HepG2 (cell line): ENCODE measurements around the gene NLE1. TPM values are rescaled to one million over a fixed set of nuclear protein-coding genes. Genes with fewer than 3 reads are reported as not detected.

ENCODE experiments used
- ATF7 ChIP-seq, 2 experiments: fragments of 450-650 bp in 1 of 2; sonication (generic) in 1 of 2; formaldehyde crosslinking in 1 of 2; IDR thresholded peaks; 2 replicates each; pipeline versions ENCODE4 v1.4.0 to v1.6.1; 2016 to 2020; ENCODE audit warnings: antibody characterized with exemption in 1 of 2, mild to moderate bottlenecking in 1 of 2, missing genetic modification reagents in 1 of 2
- BORCS8-MEF2B ChIP-seq: sonication (generic); formaldehyde crosslinking; IDR thresholded peaks from 2 replicates; pipeline ENCODE4 v1.8.0; 2022; ENCODE audit warnings: mild to moderate bottlenecking, missing genetic modification reagents
- BRCA1 ChIP-seq: sonication (generic); formaldehyde crosslinking; IDR thresholded peaks from 2 replicates; pipeline ENCODE4 v1.4.0; 2020; ENCODE audit warnings: missing genetic modification reagents
- CENPT ChIP-seq: sonication (generic); formaldehyde crosslinking; IDR thresholded peaks from 2 replicates; pipeline ENCODE4 v1.8.0; 2022; ENCODE audit warnings: low read depth, mild to moderate bottlenecking, moderate library complexity, missing genetic modification reagents
- MEF2D ChIP-seq: sonication (generic); formaldehyde crosslinking; IDR thresholded peaks from 2 replicates; pipeline ENCODE4 v1.5.1; 2020; ENCODE audit warnings: mild to moderate bottlenecking, missing genetic modification reagents
- NONO ChIP-seq, 2 experiments: fragments of 450-650 bp in 1 of 2; sonication (generic) in 1 of 2; formaldehyde crosslinking in 1 of 2; IDR thresholded peaks in 1 of 2; conservative IDR thresholded peaks in 1 of 2; 2 replicates each; pipeline versions ENCODE4 v1.6.1 to v1.8.0; 2017 to 2022; ENCODE audit warnings: mild to moderate bottlenecking in 1 of 2, missing genetic modification reagents in 1 of 2, moderate library complexity in 1 of 2
- PLRG1 ChIP-seq: fragments of 450-650 bp; conservative IDR thresholded peaks from 2 replicates; pipeline ENCODE4 v1.6.1; 2016
- POLR2G ChIP-seq: fragments of 200-400 bp; formaldehyde crosslinking; IDR thresholded peaks from 2 replicates; pipeline ENCODE4 v1.6.1; 2018; ENCODE audit warnings: mild to moderate bottlenecking, low read depth, low read length, moderate library complexity
- SMARCC2 ChIP-seq: fragments of 450-650 bp; IDR thresholded peaks from 2 replicates; pipeline ENCODE4 v1.6.1; 2017; ENCODE audit warnings: antibody characterized with exemption, mild to moderate bottlenecking
- STAT5B ChIP-seq: sonication (generic); formaldehyde crosslinking; IDR thresholded peaks from 2 replicates; pipeline ENCODE4 v1.4.0; 2020; ENCODE audit warnings: missing genetic modification reagents
- TBL1XR1 ChIP-seq: fragments of 150-350 bp; IDR thresholded peaks from 2 replicates; pipeline ENCODE4 v1.6.1; 2014; ENCODE audit warnings: borderline replicate concordance, low read length; ENCODE audit not compliant: partially characterized antibody
- U2AF2 ChIP-seq: fragments of 200-400 bp; formaldehyde crosslinking; IDR thresholded peaks from 2 replicates; pipeline ENCODE4 v1.6.1; 2017; ENCODE audit warnings: low read depth, mild to moderate bottlenecking, low read length
- YEATS2 ChIP-seq: sonication (generic); formaldehyde crosslinking; IDR thresholded peaks from 2 replicates; pipeline ENCODE4 v1.4.0; 2020; ENCODE audit warnings: missing genetic modification reagents, borderline replicate concordance
- YEATS4 ChIP-seq: sonication (generic); formaldehyde crosslinking; IDR thresholded peaks from 2 replicates; pipeline ENCODE4 v1.4.0; 2020; ENCODE audit warnings: missing genetic modification reagents, borderline replicate concordance
- ZBTB8A ChIP-seq: sonication (generic); formaldehyde crosslinking; IDR thresholded peaks from 2 replicates; pipeline ENCODE4 v1.4.0; 2020; ENCODE audit warnings: mild to moderate bottlenecking, low read depth, missing genetic modification reagents, borderline replicate concordance
- ZNF160 ChIP-seq: sonication (generic); formaldehyde crosslinking; IDR thresholded peaks from 2 replicates; pipeline ENCODE4 v1.8.0; 2022; ENCODE audit warnings: mild to moderate bottlenecking, inconsistent platforms, missing genetic modification reagents
- ZNF207 ChIP-seq: fragments of 450-650 bp; IDR thresholded peaks from 2 replicates; pipeline ENCODE4 v1.6.1; 2016; ENCODE audit warnings: antibody characterized with exemption, borderline replicate concordance
- ZNF253 ChIP-seq: sonication (generic); formaldehyde crosslinking; IDR thresholded peaks from 2 replicates; pipeline ENCODE4 v1.8.0; 2022; ENCODE audit warnings: mild to moderate bottlenecking, missing genetic modification reagents, borderline replicate concordance
- ZNF446 ChIP-seq: sonication (generic); formaldehyde crosslinking; IDR thresholded peaks from 2 replicates; pipeline ENCODE4 v1.5.0; 2020; ENCODE audit warnings: mild to moderate bottlenecking, missing genetic modification reagents
- ZNF501 ChIP-seq: sonication (generic); formaldehyde crosslinking; IDR thresholded peaks from 2 replicates; pipeline ENCODE4 v1.5.1; 2020; ENCODE audit warnings: mild to moderate bottlenecking, moderate library complexity, missing genetic modification reagents
- ZNF530 ChIP-seq: sonication (generic); formaldehyde crosslinking; IDR thresholded peaks from 2 replicates; pipeline ENCODE4 v1.5.0; 2020; ENCODE audit warnings: low read depth, mild to moderate bottlenecking, missing genetic modification reagents
- ZNF839 ChIP-seq: sonication (generic); formaldehyde crosslinking; IDR thresholded peaks from 2 replicates; pipeline ENCODE4 v1.4.0; 2020; ENCODE audit warnings: missing genetic modification reagents, mild to moderate bottlenecking, borderline replicate concordance
- polyA plus RNA-seq, 8 experiments: library from polyadenylated mRNA; depleted of rRNA in 3 of 8; stranded (reverse) in 7 of 8; unstranded in 1 of 8; fragments of >200 nt; fragmentation: Illumina TruSeq in 4 of 8; extraction: Trizol in 4 of 8; gene quantifications; 2 replicates each; pipeline versions ENCODE4 v1.2.1 to v1.2.3, GENCODE V29; 2011 to 2016; ENCODE audit warnings: low read depth in 4 of 8, missing spikeins in 1 of 8, mixed read lengths in 1 of 8; ENCODE audit not compliant: insufficient read depth in 1 of 8
- total RNA-seq, 5 experiments: library from RNA; depleted of rRNA; stranded (reverse); fragments of >200 nt; fragmentation: Illumina TruSeq; extraction: Trizol; gene quantifications; 2 replicates each; pipeline ENCODE4 v1.2.3, GENCODE V29; 2016; ENCODE audit warnings: low read depth in 1 of 5
- TF ChIP-seq, protein P1 (sequence below): fragments of 450-650 bp; IDR thresholded peaks from 2 replicates; pipeline ENCODE4 v1.6.1; 2016
- TF ChIP-seq, protein P2 (sequence below): sonication (generic); formaldehyde crosslinking; IDR thresholded peaks from 2 replicates; pipeline ENCODE4 v1.5.0; 2020; ENCODE audit warnings: missing genetic modification reagents
- TF ChIP-seq, protein P3 (sequence below): sonication (generic); formaldehyde crosslinking; IDR thresholded peaks from 2 replicates; pipeline ENCODE4 v1.8.0; 2022; ENCODE audit warnings: mild to moderate bottlenecking, missing genetic modification reagents, moderate library complexity
- TF ChIP-seq, protein P4 (sequence below): sonication (generic); IDR thresholded peaks from 2 replicates; pipeline ENCODE4 v1.6.1; 2016; ENCODE audit warnings: low read depth, borderline replicate concordance

The NLE1 gene
- total and polyA plus RNA-seq, 2 of the 13 experiments (the other 11 are each of a cell fraction or from before 2014, with no cell fraction given), result 20.3 to 34.5 TPM

DNA sequence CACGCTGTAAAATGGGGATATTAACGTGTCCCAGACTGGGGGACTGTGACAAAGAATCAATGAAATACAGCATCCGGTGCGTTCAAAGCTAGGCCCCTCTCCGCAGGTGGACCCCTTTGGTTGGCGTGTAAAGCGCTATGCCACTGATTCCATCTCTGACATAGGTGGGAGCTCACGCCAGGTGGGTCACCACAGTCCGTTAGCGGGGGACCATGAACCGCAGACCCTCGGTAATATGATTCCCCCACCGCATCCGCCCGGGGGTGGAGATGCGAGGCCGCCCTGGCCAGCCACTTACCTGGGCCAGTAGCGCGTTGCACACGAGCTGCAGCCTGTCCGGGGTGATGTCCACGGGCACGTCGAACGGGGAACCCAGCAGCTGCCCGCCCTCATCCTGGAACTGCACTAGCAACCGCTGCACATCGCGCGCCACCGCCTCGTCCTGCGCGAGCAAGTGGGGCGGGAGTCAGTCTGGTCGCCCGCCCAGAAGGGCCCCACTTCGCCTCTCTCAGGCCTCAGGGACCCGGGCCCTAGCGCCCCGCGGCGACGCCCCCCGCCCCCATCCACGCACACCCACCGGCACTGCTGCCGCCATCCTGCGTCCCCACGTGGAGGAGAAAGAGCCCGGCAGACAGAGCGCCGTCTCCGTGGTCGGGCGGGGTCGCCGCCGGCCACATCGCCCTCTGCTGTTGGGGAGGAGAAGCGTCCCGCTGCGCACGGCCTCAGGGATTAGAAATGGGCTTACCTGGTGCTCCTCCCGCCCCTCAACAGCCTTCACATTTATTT, at the start of gene NLE1 (continued):
- TF ChIP-seq NONO (IDR thresholded peaks at IDR 0.05), result no peak
- TF ChIP-seq NONO (CRISPR knock-in tag; conservative IDR thresholded peaks at IDR 0.05), result peak; percentile 91
- TF ChIP-seq, protein P1, sequence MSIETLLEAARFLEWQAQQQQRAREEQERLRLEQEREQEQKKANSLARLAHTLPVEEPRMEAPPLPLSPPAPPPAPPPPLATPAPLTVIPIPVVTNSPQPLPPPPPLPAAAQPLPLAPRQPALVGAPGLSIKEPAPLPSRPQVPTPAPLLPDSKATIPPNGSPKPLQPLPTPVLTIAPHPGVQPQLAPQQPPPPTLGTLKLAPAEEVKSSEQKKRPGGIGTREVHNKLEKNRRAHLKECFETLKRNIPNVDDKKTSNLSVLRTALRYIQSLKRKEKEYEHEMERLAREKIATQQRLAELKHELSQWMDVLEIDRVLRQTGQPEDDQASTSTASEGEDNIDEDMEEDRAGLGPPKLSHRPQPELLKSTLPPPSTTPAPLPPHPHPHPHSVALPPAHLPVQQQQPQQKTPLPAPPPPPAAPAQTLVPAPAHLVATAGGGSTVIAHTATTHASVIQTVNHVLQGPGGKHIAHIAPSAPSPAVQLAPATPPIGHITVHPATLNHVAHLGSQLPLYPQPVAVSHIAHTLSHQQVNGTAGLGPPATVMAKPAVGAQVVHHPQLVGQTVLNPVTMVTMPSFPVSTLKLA, result peak; percentile 77
- TF ChIP-seq TBL1XR1, result peak; percentile 62
- peak; percentile 85; the same call in 1 of the 2 replicates for TF ChIP-seq POLR2G
- no peak for TF ChIP-seq CENPT (CRISPR knock-in tag)
- TF ChIP-seq SMARCC2, result no peak
- TF ChIP-seq ZNF253 (CRISPR knock-in tag), result peak; percentile 65; the same call in 1 of the 2 replicates
- TF ChIP-seq ATF7 (IDR thresholded peaks at IDR 0.05), result no peak
- 0 out of 2 replicates have a peak, but pooled peaks have one; percentile 47 for TF ChIP-seq ATF7 (CRISPR knock-in tag; IDR thresholded peaks at IDR 0.05)
- peak; percentile 58; the same call in 1 of the 2 replicates for TF ChIP-seq MEF2D
- TF ChIP-seq ZNF207, result no peak
- TF ChIP-seq ZNF160 (CRISPR knock-in tag), result peak; percentile 79; the same call in 1 of the 2 replicates
- peak; percentile 75; the same call in 1 of the 2 replicates for TF ChIP-seq BORCS8-MEF2B
- peak; percentile 44; the same call in 1 of the 2 replicates for TF ChIP-seq ZNF446 (CRISPR knock-in tag)
- TF ChIP-seq ZNF530, result no peak
- TF ChIP-seq ZBTB8A, result peak; percentile 35; the same call in 1 of the 2 replicates
- TF ChIP-seq, protein P2, sequence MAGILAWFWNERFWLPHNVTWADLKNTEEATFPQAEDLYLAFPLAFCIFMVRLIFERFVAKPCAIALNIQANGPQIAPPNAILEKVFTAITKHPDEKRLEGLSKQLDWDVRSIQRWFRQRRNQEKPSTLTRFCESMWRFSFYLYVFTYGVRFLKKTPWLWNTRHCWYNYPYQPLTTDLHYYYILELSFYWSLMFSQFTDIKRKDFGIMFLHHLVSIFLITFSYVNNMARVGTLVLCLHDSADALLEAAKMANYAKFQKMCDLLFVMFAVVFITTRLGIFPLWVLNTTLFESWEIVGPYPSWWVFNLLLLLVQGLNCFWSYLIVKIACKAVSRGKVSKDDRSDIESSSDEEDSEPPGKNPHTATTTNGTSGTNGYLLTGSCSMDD, result no peak
- no peak; the same call in 1 of the 2 replicates for TF ChIP-seq BRCA1 (CRISPR knock-in tag)
- TF ChIP-seq ZNF839 (CRISPR knock-in tag), result 0 out of 2 replicates have a peak, but pooled peaks have one; percentile 59
- TF ChIP-seq, protein P3, sequence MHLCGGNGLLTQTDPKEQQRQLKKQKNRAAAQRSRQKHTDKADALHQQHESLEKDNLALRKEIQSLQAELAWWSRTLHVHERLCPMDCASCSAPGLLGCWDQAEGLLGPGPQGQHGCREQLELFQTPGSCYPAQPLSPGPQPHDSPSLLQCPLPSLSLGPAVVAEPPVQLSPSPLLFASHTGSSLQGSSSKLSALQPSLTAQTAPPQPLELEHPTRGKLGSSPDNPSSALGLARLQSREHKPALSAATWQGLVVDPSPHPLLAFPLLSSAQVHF (CRISPR knock-in tag), result peak; percentile 88
- TF ChIP-seq YEATS4, result peak; percentile 97
- TF ChIP-seq, protein P4, sequence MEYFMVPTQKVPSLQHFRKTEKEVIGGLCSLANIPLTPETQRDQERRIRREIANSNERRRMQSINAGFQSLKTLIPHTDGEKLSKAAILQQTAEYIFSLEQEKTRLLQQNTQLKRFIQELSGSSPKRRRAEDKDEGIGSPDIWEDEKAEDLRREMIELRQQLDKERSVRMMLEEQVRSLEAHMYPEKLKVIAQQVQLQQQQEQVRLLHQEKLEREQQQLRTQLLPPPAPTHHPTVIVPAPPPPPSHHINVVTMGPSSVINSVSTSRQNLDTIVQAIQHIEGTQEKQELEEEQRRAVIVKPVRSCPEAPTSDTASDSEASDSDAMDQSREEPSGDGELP, result 0 out of 2 replicates have a peak, but pooled peaks have one; percentile 39
- 0 out of 2 replicates have a peak, but pooled peaks have one; percentile 68 for TF ChIP-seq STAT5B
- TF ChIP-seq PLRG1, result no peak
- no peak for TF ChIP-seq U2AF2
- peak; percentile 91 for TF ChIP-seq YEATS2 (CRISPR knock-in tag)
- peak; percentile 93 for TF ChIP-seq ZNF501 (CRISPR knock-in tag)
